HG02759 (cell line): ENCODE measurements around the gene SLC25A42.

ENCODE experiments used
- ATAC-seq: cut with Tn5 transposase; IDR thresholded peaks from one replicate; pipeline ENCODE4 v1.9.1; 2021; ENCODE audit warnings: mild to moderate bottlenecking, moderate library complexity; ENCODE audit not compliant: unreplicated experiment

Gene SLC25A42

DNA sequence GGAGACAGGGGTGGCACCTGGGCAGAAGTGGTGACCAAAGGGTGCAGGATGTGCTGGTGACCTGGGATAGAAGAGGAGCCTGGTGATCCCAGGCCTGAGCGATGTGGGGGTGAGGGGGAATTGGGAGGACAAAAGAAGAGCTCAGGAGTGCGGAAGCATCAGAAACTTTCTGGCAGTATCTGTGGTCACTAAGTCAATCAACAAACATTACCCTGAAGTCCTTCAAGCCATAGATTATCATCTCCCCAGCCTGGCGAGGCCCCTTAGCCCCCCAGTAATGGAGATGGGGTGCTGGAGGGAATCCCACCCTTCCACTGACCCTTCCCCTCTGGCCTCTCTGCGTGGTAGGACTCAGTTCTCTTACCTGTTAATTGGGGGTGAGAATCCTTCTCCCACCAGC is 95.7 kb downstream of the SLC25A42 start:
- no peak for ATAC-seq

DNA sequence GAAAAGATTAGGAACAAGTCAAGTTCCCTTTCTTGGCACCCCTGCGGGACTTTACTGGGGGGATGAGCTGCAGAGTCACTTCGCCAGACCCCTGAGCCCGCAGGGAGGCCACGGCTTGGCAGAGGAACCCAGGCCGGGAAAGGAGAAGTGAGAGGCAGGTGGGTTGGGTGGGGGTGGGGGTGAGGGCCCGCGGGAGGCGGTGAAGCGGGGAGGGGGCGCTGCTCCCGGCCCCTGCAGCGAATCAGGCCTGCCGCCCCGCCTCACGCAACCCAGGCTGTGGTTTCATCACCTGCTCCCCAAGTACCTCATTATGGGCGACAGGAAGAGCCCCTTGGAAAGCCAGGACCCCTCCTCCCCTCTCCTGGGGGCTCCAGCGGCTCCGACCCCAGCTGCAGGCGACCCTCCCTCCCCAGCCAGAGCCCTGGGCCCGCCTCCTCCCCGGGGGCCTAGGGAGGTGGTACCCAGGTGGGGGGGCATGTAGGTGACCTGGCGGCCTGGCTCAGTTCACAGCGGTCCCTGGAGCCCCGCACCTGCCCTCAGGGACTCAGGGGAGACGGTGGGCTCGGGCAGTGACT is 96.8 kb downstream of the SLC25A42 start:
- peak; percentile 50 for ATAC-seq

DNA sequence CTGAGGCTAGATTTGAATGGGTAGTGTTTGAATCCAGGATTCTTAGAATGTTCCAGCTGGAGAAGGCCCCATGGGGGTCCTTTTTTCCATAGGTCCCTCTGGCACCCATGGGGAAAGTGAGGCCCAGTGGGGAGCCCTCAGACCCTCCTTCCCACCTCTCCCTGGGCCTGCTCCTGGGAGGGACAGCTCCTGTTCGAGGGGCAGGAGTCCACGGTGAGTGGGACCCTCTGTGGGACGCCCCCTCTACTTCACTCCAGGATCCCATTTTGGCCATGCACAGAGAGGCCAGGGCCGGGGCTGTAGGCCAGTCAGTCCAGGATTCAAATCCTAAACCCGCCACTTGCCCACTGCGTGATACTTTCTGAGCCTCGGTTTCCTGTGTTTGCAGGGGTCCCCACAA is 98.7 kb downstream of the SLC25A42 start:
- ATAC-seq, result no peak
